ENCODE measurements around the gene MRPS15.
A peak's percentile ranks its signal among the peaks of the same experiment; 100 is the strongest.
"Not testable (repeated sequence)": the region's sequence is repeated elsewhere in the genome, so short reads cannot be mapped to it uniquely, and the experiment has no call there.

The MRPS15 gene

GRCh38 chr1:36463803-36464604 is at the start of gene MRPS15:
MRPS15 (minus strand) TSS chr1:36464384; CDS start chr1:36464275, 109 bp downstream.
- H3K4me1 Mint-ChIP-seq (ENCODE audit: low read depth) = peaks cover 64% of the 10 kb centered on the region
- H3K27ac Mint-ChIP-seq = peak within 1 kb of the TSS; percentile 96
- no peaks in the 10 kb centered on the region for H3K27me3 Mint-ChIP-seq
- H3K9me3 Mint-ChIP-seq = no peaks in the 10 kb centered on the region
- peaks cover 79% of the 10 kb centered on the region for H3K36me3 Mint-ChIP-seq (ENCODE audit: low read depth)
- peak within 1 kb of the TSS; percentile 98 for H3K4me3 Mint-ChIP-seq
- intact Hi-C loops (cut with micrococcal nuclease) = loop anchor here (2.0 kb wide), 1 partner anchor 13 kb away; the partner anchor contains the start of gene OSCP1

GRCh38 chr1:36512842-36513241 is 48.7 kb upstream of the MRPS15 start:
- no peaks in the 10 kb centered on the region for H3K27me3 Mint-ChIP-seq
- no peak overlapping the region for H3K4me3 Mint-ChIP-seq
- H3K36me3 Mint-ChIP-seq (ENCODE audit: low read depth) = no peaks in the 10 kb centered on the region
- intact Hi-C loops (cut with micrococcal nuclease) = no loop called here
- H3K4me1 Mint-ChIP-seq (ENCODE audit: low read depth) = peaks cover 49% of the 10 kb centered on the region
- no peaks in the 10 kb centered on the region for H3K9me3 Mint-ChIP-seq
- peak overlapping the region; percentile 61 for H3K27ac Mint-ChIP-seq

- Mint-ChIP-seq H3K36me3 (ENCODE audit: low read depth) (no peaks in the 10 kb centered on the region), H3K9me3 (no peaks in the 10 kb centered on the region), H3K27me3 (no peaks in the 10 kb centered on the region), H3K4me3 (no peak overlapping the region), H3K27ac (peak overlapping the region; percentile 61), H3K4me1 (ENCODE audit: low read depth) (peaks cover 46% of the 10 kb centered on the region)
- intact Hi-C loops (cut with micrococcal nuclease) = no loop called here
These were observed 47.9 kb upstream of the MRPS15 start for GRCh38 chr1:36511804-36512798.

- H3K27me3 Mint-ChIP-seq; H3K27ac Mint-ChIP-seq; intact Hi-C loops (cut with micrococcal nuclease); H3K9me3 Mint-ChIP-seq; H3K36me3 Mint-ChIP-seq (ENCODE audit: low read depth); H3K4me3 Mint-ChIP-seq: not testable (repeated sequence)
- peaks cover 45% of the 10 kb centered on the region for H3K4me1 Mint-ChIP-seq (ENCODE audit: low read depth)
These were observed 47.0 kb upstream of the MRPS15 start for GRCh38 chr1:36511220-36511619.

- intact Hi-C loops (cut with micrococcal nuclease) = no loop called here
- H3K36me3 Mint-ChIP-seq (ENCODE audit: low read depth) = no peaks in the 10 kb centered on the region
- H3K27ac Mint-ChIP-seq = no peak overlapping the region
- H3K27me3 Mint-ChIP-seq = no peaks in the 10 kb centered on the region
- no peaks in the 10 kb centered on the region for H3K9me3 Mint-ChIP-seq
- H3K4me1 Mint-ChIP-seq (ENCODE audit: low read depth) = peaks cover 38% of the 10 kb centered on the region
- H3K4me3 Mint-ChIP-seq = no peak overlapping the region
These were observed 46.2 kb upstream of the MRPS15 start for GRCh38 chr1:36510418-36510817.

GRCh38 chr1:36508257-36508656 is 44.1 kb upstream of the MRPS15 start:
- intact Hi-C loops (cut with micrococcal nuclease) = no loop called here
- H3K4me3 Mint-ChIP-seq = no peak overlapping the region
- H3K27me3 Mint-ChIP-seq = peaks cover 1% of the 10 kb centered on the region

GRCh38 chr1:36506276-36506920 is 42.2 kb upstream of the MRPS15 start:
- intact Hi-C loops (cut with micrococcal nuclease) = no loop called here
- no peaks in the 10 kb centered on the region for H3K36me3 Mint-ChIP-seq (ENCODE audit: low read depth)
- H3K9me3 Mint-ChIP-seq = no peaks in the 10 kb centered on the region
- H3K27ac Mint-ChIP-seq = no peak overlapping the region
- H3K4me1 Mint-ChIP-seq (ENCODE audit: low read depth) = peaks cover 12% of the 10 kb centered on the region
- peaks cover 1% of the 10 kb centered on the region for H3K27me3 Mint-ChIP-seq
- no peak overlapping the region for H3K4me3 Mint-ChIP-seq

More at GRCh38 chr1:36508257-36508656, 44.1 kb upstream of the MRPS15 start:
- no peaks in the 10 kb centered on the region for H3K9me3 Mint-ChIP-seq
- no peaks in the 10 kb centered on the region for H3K36me3 Mint-ChIP-seq (ENCODE audit: low read depth)
- H3K4me1 Mint-ChIP-seq (ENCODE audit: low read depth) = peaks cover 16% of the 10 kb centered on the region
- H3K27ac Mint-ChIP-seq = peak overlapping the region; percentile 23

- Mint-ChIP-seq H3K9me3 (no peaks in the 10 kb centered on the region), H3K36me3 (ENCODE audit: low read depth) (no peaks in the 10 kb centered on the region), H3K4me3 (no peak overlapping the region), H3K27ac (no peak overlapping the region), H3K4me1 (ENCODE audit: low read depth) (peaks cover 9% of the 10 kb centered on the region), H3K27me3 (peaks cover 1% of the 10 kb centered on the region)
- intact Hi-C loops (cut with micrococcal nuclease) = no loop called here
These were observed 39.5 kb upstream of the MRPS15 start for GRCh38 chr1:36503733-36504132.

- no peak overlapping the region for H3K27ac Mint-ChIP-seq
- H3K4me1 Mint-ChIP-seq (ENCODE audit: low read depth) = peaks cover 9% of the 10 kb centered on the region
- intact Hi-C loops (cut with micrococcal nuclease) = no loop called here
- no peaks in the 10 kb centered on the region for H3K36me3 Mint-ChIP-seq (ENCODE audit: low read depth)
- H3K4me3 Mint-ChIP-seq = no peak overlapping the region
- H3K27me3 Mint-ChIP-seq = peaks cover 1% of the 10 kb centered on the region
- H3K9me3 Mint-ChIP-seq = no peaks in the 10 kb centered on the region
These were observed 39.0 kb upstream of the MRPS15 start for GRCh38 chr1:36503159-36503558.

- no peak overlapping the region for H3K4me3 Mint-ChIP-seq
- H3K27me3 Mint-ChIP-seq = peaks cover 1% of the 10 kb centered on the region
- no peak overlapping the region for H3K27ac Mint-ChIP-seq
- no peaks in the 10 kb centered on the region for H3K36me3 Mint-ChIP-seq (ENCODE audit: low read depth)
- no peaks in the 10 kb centered on the region for H3K9me3 Mint-ChIP-seq
- intact Hi-C loops (cut with micrococcal nuclease) = no loop called here
- peaks cover 9% of the 10 kb centered on the region for H3K4me1 Mint-ChIP-seq (ENCODE audit: low read depth)
These were observed 38.4 kb upstream of the MRPS15 start for GRCh38 chr1:36502616-36503015.

GRCh38 chr1:36501911-36502310 is 37.7 kb upstream of the MRPS15 start:
- H3K4me3 Mint-ChIP-seq; H3K36me3 Mint-ChIP-seq (ENCODE audit: low read depth); H3K4me1 Mint-ChIP-seq (ENCODE audit: low read depth); H3K27ac Mint-ChIP-seq; intact Hi-C loops (cut with micrococcal nuclease); H3K9me3 Mint-ChIP-seq; H3K27me3 Mint-ChIP-seq: not testable (repeated sequence)

GRCh38 chr1:36497207-36497606 is 33.0 kb upstream of the MRPS15 start:
- H3K36me3 Mint-ChIP-seq (ENCODE audit: low read depth) = no peaks in the 10 kb centered on the region
- H3K9me3 Mint-ChIP-seq = no peaks in the 10 kb centered on the region
- intact Hi-C loops (cut with micrococcal nuclease) = no loop called here
- H3K4me1 Mint-ChIP-seq (ENCODE audit: low read depth) = peaks cover 7% of the 10 kb centered on the region
- no peak overlapping the region for H3K4me3 Mint-ChIP-seq
- H3K27ac Mint-ChIP-seq = no peak overlapping the region
- no peaks in the 10 kb centered on the region for H3K27me3 Mint-ChIP-seq

GRCh38 chr1:36494971-36495370 is 30.8 kb upstream of the MRPS15 start:
- H3K9me3 Mint-ChIP-seq = no peaks in the 10 kb centered on the region
- no peaks in the 10 kb centered on the region for H3K36me3 Mint-ChIP-seq (ENCODE audit: low read depth)
- no peaks in the 10 kb centered on the region for H3K27me3 Mint-ChIP-seq
- H3K4me1 Mint-ChIP-seq (ENCODE audit: low read depth) = peaks cover 17% of the 10 kb centered on the region
- no peak overlapping the region for H3K4me3 Mint-ChIP-seq
- no peak overlapping the region for H3K27ac Mint-ChIP-seq
- intact Hi-C loops (cut with micrococcal nuclease) = no loop called here

GRCh38 chr1:36493524-36493923 is 29.3 kb upstream of the MRPS15 start:
- Mint-ChIP-seq H3K27me3 (no peaks in the 10 kb centered on the region), H3K27ac (no peak overlapping the region), H3K36me3 (ENCODE audit: low read depth) (no peaks in the 10 kb centered on the region), H3K9me3 (no peaks in the 10 kb centered on the region), H3K4me3 (no peak overlapping the region), H3K4me1 (ENCODE audit: low read depth) (peaks cover 27% of the 10 kb centered on the region)
- intact Hi-C loops (cut with micrococcal nuclease) = no loop called here

Data from dendritic cell treated with granulocyte-macrophage colony-stimulating factor and Interleukin-4, amounts not matched to agents 40 ng/mL and 50 ng/mL, for 4 days (primary cell).